KMS-11 (cell line): ENCODE results near the gene GABBR2.

ENCODE experiments used
- H2AFZ ChIP-seq: fragments of 200-600 bp; sonication (generic); 2 replicates; pipeline ENCODE4 v1.6.1; 2016; ENCODE audit warnings: antibody characterized with exemption, mixed run types, low read depth
- H3K27ac ChIP-seq: fragments of 200-600 bp; sonication (generic); 2 replicates; pipeline ENCODE4 v1.6.1; 2016; ENCODE audit warnings: mild to moderate bottlenecking, mixed run types
- H3K27me3 ChIP-seq: fragments of 200-600 bp; sonication (generic); 2 replicates; pipeline ENCODE4 v1.6.1; 2017; ENCODE audit warnings: mild to moderate bottlenecking, low read depth, mixed run types, moderate library complexity; ENCODE audit not compliant: insufficient read depth
- H3K36me3 ChIP-seq: fragments of 200-600 bp; sonication (generic); 2 replicates; pipeline ENCODE4 v1.6.1; 2017; ENCODE audit warnings: mild to moderate bottlenecking, mixed run types; ENCODE audit not compliant: insufficient read depth
- H3K4me1 ChIP-seq: fragments of 200-600 bp; sonication (generic); 2 replicates; pipeline ENCODE4 v1.6.1; 2016; ENCODE audit warnings: mild to moderate bottlenecking, low read depth, mixed run types; ENCODE audit not compliant: poor library complexity, severe bottlenecking
- H3K4me2 ChIP-seq: fragments of 200-600 bp; sonication (generic); 2 replicates; pipeline ENCODE4 v1.7.0; 2016; ENCODE audit warnings: mild to moderate bottlenecking, mixed run types
- H3K4me3 ChIP-seq: fragments of 200-600 bp; sonication (generic); IDR thresholded peaks from 2 replicates; pipeline ENCODE4 v1.6.1; 2017; ENCODE audit warnings: low read depth, low read length, mixed read lengths; ENCODE audit not compliant: insufficient read depth
- H3K79me2 ChIP-seq: fragments of 200-600 bp; sonication (generic); 2 replicates; pipeline ENCODE4 v1.6.1; 2016; ENCODE audit warnings: low read depth, mixed run types; ENCODE audit not compliant: insufficient read depth
- H3K9ac ChIP-seq: fragments of 200-600 bp; sonication (generic); 2 replicates; pipeline ENCODE4 v1.6.1; 2016; ENCODE audit warnings: mild to moderate bottlenecking, mixed run types
- H4K20me1 ChIP-seq: fragments of 200-600 bp; sonication (generic); 2 replicates; pipeline ENCODE4 v1.6.1; 2016; ENCODE audit warnings: mild to moderate bottlenecking, mixed run types; ENCODE audit not compliant: insufficient read depth
- CTCF ChIP-seq: fragments of 200-600 bp; sonication (generic); conservative IDR thresholded peaks from 2 replicates; pipeline ENCODE4 v1.6.1; 2017; ENCODE audit warnings: low read depth, mild to moderate bottlenecking, antibody characterized with exemption, low read length, moderate library complexity, mixed read lengths

The GABBR2 gene

GRCh38 chr9:98367371-98367900 is 341.3 kb downstream of the GABBR2 start:
- Histone ChIP-seq H3K4me3 (no peak overlapping the region), H3K4me1 (no peaks in the 10 kb centered on the region), H3K27me3 (no peaks in the 10 kb centered on the region), H4K20me1 (no peaks in the 10 kb centered on the region), H3K79me2 (no peaks in the 10 kb centered on the region), H3K9ac (no peak overlapping the region), H3K36me3 (no peaks in the 10 kb centered on the region), H2AFZ (no peak overlapping the region), H3K4me2 (no peak overlapping the region), H3K27ac (no peak overlapping the region)
- TF ChIP-seq CTCF, result no peak

GRCh38 chr9:98365781-98366180 is 343.0 kb downstream of the GABBR2 start:
- H3K27ac ChIP-seq, result no peak overlapping the region
- no peak overlapping the region for H3K9ac ChIP-seq
- no peaks in the 10 kb centered on the region for H3K79me2 ChIP-seq
- H3K4me2 ChIP-seq, result no peak overlapping the region
- no peak for TF ChIP-seq CTCF
- H4K20me1 ChIP-seq, result no peaks in the 10 kb centered on the region
- H3K4me1 ChIP-seq, result no peaks in the 10 kb centered on the region
- H3K27me3 ChIP-seq, result no peaks in the 10 kb centered on the region
- no peak overlapping the region for H3K4me3 ChIP-seq
- H2AFZ ChIP-seq, result no peak overlapping the region
- H3K36me3 ChIP-seq, result no peaks in the 10 kb centered on the region

- no peak overlapping the region for H3K4me2 ChIP-seq
- H3K36me3 ChIP-seq, result no peaks in the 10 kb centered on the region
- H3K4me3 ChIP-seq, result no peak overlapping the region
- H4K20me1 ChIP-seq, result no peaks in the 10 kb centered on the region
- no peaks in the 10 kb centered on the region for H3K4me1 ChIP-seq
- TF ChIP-seq CTCF, result peak; percentile 78
- H3K27ac ChIP-seq, result no peak overlapping the region
- H3K27me3 ChIP-seq, result no peaks in the 10 kb centered on the region
- no peak overlapping the region for H3K9ac ChIP-seq
- no peaks in the 10 kb centered on the region for H3K79me2 ChIP-seq
- no peak overlapping the region for H2AFZ ChIP-seq
Observed at GRCh38 chr9:98365227-98365669, 343.5 kb downstream of the GABBR2 start.

GRCh38 chr9:98364086-98364485 is 344.6 kb downstream of the GABBR2 start:
- Histone ChIP-seq H3K9ac (no peak overlapping the region), H3K27me3 (no peaks in the 10 kb centered on the region), H3K4me2 (no peak overlapping the region), H3K79me2 (no peaks in the 10 kb centered on the region), H2AFZ (no peak overlapping the region), H3K27ac (no peak overlapping the region), H4K20me1 (no peaks in the 10 kb centered on the region), H3K4me1 (no peaks in the 10 kb centered on the region), H3K36me3 (no peaks in the 10 kb centered on the region), H3K4me3 (no peak overlapping the region)
- TF ChIP-seq CTCF, result no peak
